Endothelial cell (in vitro differentiated cells): ENCODE results near the gene MITD1. TPM values are rescaled to one million over a fixed set of nuclear protein-coding genes. Genes with fewer than 3 reads are reported as not detected.
"Not testable (repeated sequence)": the region's sequence is repeated elsewhere in the genome, so short reads cannot be mapped to it uniquely, and the experiment has no call there.

Source experiments
- DNase-seq: peaks from one replicate; pipeline ENCODE4 v3.0.0; 2021; ENCODE audit warnings: low spot score
- H3K27ac Mint-ChIP-seq: one replicate; pipeline ENCODE4 v1.8.0; 2021; ENCODE audit warnings: mixed read lengths, inconsistent platforms; ENCODE audit not compliant: unreplicated experiment
- H3K27me3 Mint-ChIP-seq: one replicate; pipeline ENCODE4 v1.8.0; 2021; ENCODE audit warnings: mild to moderate bottlenecking, moderate library complexity, mixed read lengths, inconsistent platforms; ENCODE audit not compliant: unreplicated experiment
- H3K36me3 Mint-ChIP-seq: one replicate; pipeline ENCODE4 v1.8.0; 2021; ENCODE audit warnings: mild to moderate bottlenecking, low read depth, mixed read lengths, inconsistent platforms; ENCODE audit not compliant: unreplicated experiment
- H3K4me1 Mint-ChIP-seq: one replicate; pipeline ENCODE4 v1.8.0; 2021; ENCODE audit warnings: mild to moderate bottlenecking, mixed read lengths, inconsistent platforms; ENCODE audit not compliant: unreplicated experiment
- H3K4me3 Mint-ChIP-seq: one replicate; pipeline ENCODE4 v1.8.0; 2021; ENCODE audit warnings: mild to moderate bottlenecking, mixed read lengths, inconsistent platforms; ENCODE audit not compliant: unreplicated experiment
- H3K9me3 Mint-ChIP-seq: one replicate; pipeline ENCODE4 v1.8.0; 2021; ENCODE audit warnings: mixed read lengths, inconsistent platforms; ENCODE audit not compliant: unreplicated experiment
- total RNA-seq: library from RNA; stranded (reverse); fragmentation: NEBNext Ultra II Directional; extraction: Animal tissue kit (Norgen Biotek cat#: 25700); gene quantifications from one replicate; pipeline ENCODE4 v1.2.1, GENCODE V29; 2021; ENCODE audit not compliant: unreplicated experiment
- TF ChIP-seq, protein P1 (sequence below): fragments of 200-600 bp; sonication (generic); IDR thresholded peaks from one replicate; pipeline ENCODE4 v1.5.0; 2021; ENCODE audit warnings: antibody characterized with exemption; ENCODE audit not compliant: unreplicated experiment

MITD1 gene
- total RNA-seq, 1 donor from 2014 or later, result 23.3 TPM

DNA sequence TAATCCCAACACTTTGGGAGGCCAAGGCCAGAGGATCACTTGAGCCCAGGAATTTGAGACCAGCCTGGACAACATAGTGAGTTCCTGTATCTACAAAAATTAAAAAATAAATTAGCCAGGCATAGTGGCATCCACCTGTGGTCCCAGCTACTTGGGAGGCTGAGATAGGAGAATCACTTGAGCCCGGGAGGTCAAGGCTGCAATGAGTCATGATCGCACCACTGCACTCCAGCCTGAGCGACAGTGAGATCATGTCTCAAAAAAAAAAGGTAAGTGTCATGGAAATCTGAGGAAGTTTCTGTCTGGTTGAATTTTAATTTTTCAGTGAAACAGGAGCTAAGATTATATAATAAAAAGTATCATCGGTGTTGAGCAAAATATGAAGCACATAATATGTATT is 41.9 kb downstream of the MITD1 start:
- no peak overlapping the region for H3K4me3 Mint-ChIP-seq

DNA sequence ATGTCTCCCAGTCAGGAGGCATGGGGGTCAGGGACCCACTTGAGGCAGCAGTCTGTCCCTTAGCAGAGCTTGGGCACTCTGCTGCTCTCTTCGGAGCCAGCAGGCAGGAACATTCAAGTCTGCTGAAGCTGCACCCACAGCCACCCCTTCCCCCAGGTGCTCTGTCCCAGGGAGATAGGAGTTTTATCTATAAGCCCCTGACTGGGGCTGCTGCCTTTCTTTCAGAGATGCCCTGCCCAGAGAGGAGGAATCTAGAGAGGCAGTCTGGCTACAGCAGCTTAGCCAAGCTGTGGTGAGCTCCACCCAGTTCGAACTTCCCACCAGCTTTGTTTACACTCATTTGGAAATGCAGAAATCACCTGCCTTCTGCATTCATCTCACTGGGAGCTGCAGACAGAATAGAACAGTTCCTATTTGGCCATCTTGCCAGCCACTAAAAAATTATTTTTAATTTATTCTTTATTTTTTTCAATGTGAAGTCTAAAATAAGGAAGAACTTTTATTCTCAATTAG is 45.8 kb downstream of the MITD1 start:
- not testable (repeated sequence) for DNase-seq, H3K27me3 Mint-ChIP-seq, H3K27ac Mint-ChIP-seq, H3K4me1 Mint-ChIP-seq, H3K4me3 Mint-ChIP-seq
- H3K36me3 Mint-ChIP-seq, result peaks cover 24% of the 10 kb centered on the region
- peaks cover 18% of the 10 kb centered on the region for H3K9me3 Mint-ChIP-seq

More for the DNA sequence above, 41.9 kb downstream of the MITD1 start:
- Mint-ChIP-seq H3K4me1 (peaks cover 5% of the 10 kb centered on the region), H3K36me3 (peaks cover 18% of the 10 kb centered on the region), H3K27me3 (peaks cover 2% of the 10 kb centered on the region), H3K9me3 (peaks cover 3% of the 10 kb centered on the region), H3K27ac (no peak overlapping the region)
- TF ChIP-seq, protein P1, sequence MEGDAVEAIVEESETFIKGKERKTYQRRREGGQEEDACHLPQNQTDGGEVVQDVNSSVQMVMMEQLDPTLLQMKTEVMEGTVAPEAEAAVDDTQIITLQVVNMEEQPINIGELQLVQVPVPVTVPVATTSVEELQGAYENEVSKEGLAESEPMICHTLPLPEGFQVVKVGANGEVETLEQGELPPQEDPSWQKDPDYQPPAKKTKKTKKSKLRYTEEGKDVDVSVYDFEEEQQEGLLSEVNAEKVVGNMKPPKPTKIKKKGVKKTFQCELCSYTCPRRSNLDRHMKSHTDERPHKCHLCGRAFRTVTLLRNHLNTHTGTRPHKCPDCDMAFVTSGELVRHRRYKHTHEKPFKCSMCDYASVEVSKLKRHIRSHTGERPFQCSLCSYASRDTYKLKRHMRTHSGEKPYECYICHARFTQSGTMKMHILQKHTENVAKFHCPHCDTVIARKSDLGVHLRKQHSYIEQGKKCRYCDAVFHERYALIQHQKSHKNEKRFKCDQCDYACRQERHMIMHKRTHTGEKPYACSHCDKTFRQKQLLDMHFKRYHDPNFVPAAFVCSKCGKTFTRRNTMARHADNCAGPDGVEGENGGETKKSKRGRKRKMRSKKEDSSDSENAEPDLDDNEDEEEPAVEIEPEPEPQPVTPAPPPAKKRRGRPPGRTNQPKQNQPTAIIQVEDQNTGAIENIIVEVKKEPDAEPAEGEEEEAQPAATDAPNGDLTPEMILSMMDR, result no peak
- no peak for DNase-seq

DNA sequence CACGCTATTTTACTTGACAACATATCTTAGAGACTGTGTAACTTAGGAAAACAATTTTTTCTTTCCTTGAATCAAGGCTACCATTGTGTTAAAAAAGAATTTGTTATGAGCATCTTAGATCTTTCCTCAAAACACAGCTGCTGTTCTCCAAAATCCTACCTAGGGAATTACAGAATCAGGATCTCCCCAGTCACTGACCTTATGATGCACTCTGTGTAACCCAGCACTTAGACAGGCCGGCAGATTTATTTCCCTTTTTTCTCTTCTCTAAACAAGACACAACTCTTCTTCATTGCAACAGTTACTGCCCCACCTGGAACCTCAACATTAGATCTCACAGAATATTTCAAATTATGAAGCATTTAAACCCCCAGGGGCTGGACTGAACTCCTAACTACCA is 52.9 kb downstream of the MITD1 start:
- H3K36me3 Mint-ChIP-seq, result peaks cover 9% of the 10 kb centered on the region
- DNase-seq, result no peak
- TF ChIP-seq, protein P1, result no peak
- H3K9me3 Mint-ChIP-seq, result peaks cover 8% of the 10 kb centered on the region
- H3K4me3 Mint-ChIP-seq, result no peak overlapping the region
- no peak overlapping the region for H3K27ac Mint-ChIP-seq
- H3K27me3 Mint-ChIP-seq, result no peaks in the 10 kb centered on the region
- H3K4me1 Mint-ChIP-seq, result no peaks in the 10 kb centered on the region

Other genes starting within 250 kb of the MITD1 start
- 3.3 TPM for gene CRACDL, start 244.8 kb downstream of the MITD1 start, total RNA-seq
- gene C2orf15, start 39.4 kb downstream of the MITD1 start, total RNA-seq, result 0.26 TPM
- 4.2 TPM for gene TSGA10, start 26.1 kb downstream of the MITD1 start, total RNA-seq
- gene LIPT1, start 26.1 kb downstream of the MITD1 start, total RNA-seq, result 6.9 TPM
- 25.9 TPM for gene MRPL30, start 126 bp upstream of the MITD1 start, total RNA-seq
- 1.7 TPM for gene LYG2, start 74.6 kb upstream of the MITD1 start, total RNA-seq
- 1.4 TPM for gene LYG1, start 120.1 kb upstream of the MITD1 start, total RNA-seq
- 41.3 TPM for gene TXNDC9, start 155.3 kb upstream of the MITD1 start, total RNA-seq
- gene EIF5B, start 156.3 kb upstream of the MITD1 start, total RNA-seq, result 42.0 TPM